Measurements from ENCODE around the gene ABCC8. TPM values are rescaled to one million over a fixed set of nuclear protein-coding genes. Genes with fewer than 3 reads are reported as not detected.

ABCC8 gene
- total RNA-seq, 1 experiment from 2014 or later: 2.4 TPM

- no peaks in the 10 kb centered on the region for H3K27me3 ChIP-seq (ENCODE audit: insufficient read depth, low read length)
- no peak overlapping the region for H3K18ac ChIP-seq (ENCODE audit: insufficient read length, low read depth, low read length)
- Mint-ChIP-seq H3K27ac (no peak overlapping the region), H3K4me3 (no peak overlapping the region), H3K9me3 (no peaks in the 10 kb centered on the region), H3K27me3 (ENCODE audit: low read depth) (peaks cover 25% of the 10 kb centered on the region), H3K4me1 (peaks cover 6 to 12% of the 10 kb centered on the region in 2 experiments), H3K36me3 (ENCODE audit: insufficient read depth in 1 of 3, low read depth in 3 of 3) (no peaks in the 10 kb centered on the region; a peak in 1 of 7 replicates)
- no peak overlapping the region for H4K91ac ChIP-seq (ENCODE audit: insufficient read length, low read depth, low read length)
- H2BK15ac ChIP-seq (ENCODE audit: low read depth, low read length): no peak overlapping the region
- no peaks in the 10 kb centered on the region for H3K23me2 ChIP-seq (ENCODE audit: insufficient read length, low read depth, low read length, poor library complexity, severe bottlenecking)
- no peak overlapping the region for H2BK12ac ChIP-seq (ENCODE audit: insufficient read length, low read depth, low read length)
- no peaks in the 10 kb centered on the region for H3K79me1 ChIP-seq (ENCODE audit: insufficient read depth, low read depth, low read length, poor library complexity, severe bottlenecking)
- H3K56ac ChIP-seq (ENCODE audit: insufficient read length, low read depth, low read length): no peak overlapping the region
- H3K4me2 ChIP-seq (ENCODE audit: insufficient read depth, insufficient read length, low read length): no peak overlapping the region
- no peaks in the 10 kb centered on the region for H4K20me1 ChIP-seq (ENCODE audit: control insufficient read depth, insufficient read depth, insufficient read length)
- H2BK20ac ChIP-seq (ENCODE audit: low read depth, low read length, poor library complexity, severe bottlenecking): no peak overlapping the region
- no peak overlapping the region for H4K5ac ChIP-seq (ENCODE audit: insufficient read length, low read depth, low read length)
- TF ChIP-seq CTCF (conservative IDR thresholded peaks at IDR 0.05): no peak
- H2BK120ac ChIP-seq (ENCODE audit: low read depth, low read length, poor library complexity, severe bottlenecking): no peak overlapping the region
- WGBS (ENCODE audit: extremely low coverage, insufficient read length, low lambda C conversion rate): no CpG with 5 or more reads among the region's 14 CpGs
- H3K4me1 ChIP-seq (ENCODE audit: insufficient read depth, low read length): no peaks in the 10 kb centered on the region; the same call in 1 of the 2 replicates
- H3K23ac ChIP-seq (ENCODE audit: insufficient read length, low read depth, low read length): no peak overlapping the region
- no peak overlapping the region for H3T11ph ChIP-seq (ENCODE audit: low read length)
- H3K4ac ChIP-seq (ENCODE audit: low read depth, low read length): no peak overlapping the region
- no peak overlapping the region for H3K14ac ChIP-seq (ENCODE audit: insufficient read depth, low read length)
- no peak overlapping the region for H2AK5ac ChIP-seq (ENCODE audit: insufficient read length, low read length)
- no peak overlapping the region for H3K27ac ChIP-seq (ENCODE audit: insufficient read length, low read depth, low read length)
- H4K8ac ChIP-seq (replicated peaks; ENCODE audit: insufficient read length, low read depth, low read length): no peak overlapping the region
- no peak overlapping the region for H2BK5ac ChIP-seq (ENCODE audit: insufficient read length, low read length)
- no peaks in the 10 kb centered on the region for H3K79me2 ChIP-seq (ENCODE audit: insufficient read depth, low read length)
- no peak overlapping the region for H3K9ac ChIP-seq (ENCODE audit: extremely low read depth, insufficient read length, low read length)
- no peaks in the 10 kb centered on the region for H3K9me3 ChIP-seq (ENCODE audit: control insufficient read depth, low read depth, low read length)
- no peak overlapping the region for H2AFZ ChIP-seq (ENCODE audit: low read length)
- no peak for DNase-seq
These were observed 83.8 kb downstream of the ABCC8 start for GRCh38 chr11:17392872-17393271.

All from H9 (cell line).